RWPE1 (cell line): Measurements from ENCODE around the gene NOS3.

ENCODE experiments used
- CTCF ChIA-PET: fragments of 350-600 bp; sonication (Branson Sonifier 250); formaldehyde crosslinking; extraction: SDS; loops from one replicate; lab custom pipeline; 2021; lab: Yijun Ruan, JAX
- POLR2A ChIA-PET: fragments of 400-600 bp; formaldehyde crosslinking; extraction: SDS; loops from one replicate; lab custom pipeline; 2020; ENCODE audit warnings: antibody characterized with exemption; ENCODE audit not compliant: low non-redundant PET; lab: Yijun Ruan, JAX
- DNase-seq: peaks from one replicate; pipeline ENCODE4 v3.0.0; 2012; ENCODE audit warnings: low spot score
- H3K27ac ChIP-seq: fragments of 450-650 bp; 2 replicates; pipeline ENCODE4 v1.5.1; 2017
- CTCF ChIP-seq: fragments of 450-650 bp; conservative IDR thresholded peaks from 2 replicates; pipeline ENCODE4 v1.5.1; 2017; ENCODE audit warnings: low read depth, mild to moderate bottlenecking

NOS3 gene

DNA sequence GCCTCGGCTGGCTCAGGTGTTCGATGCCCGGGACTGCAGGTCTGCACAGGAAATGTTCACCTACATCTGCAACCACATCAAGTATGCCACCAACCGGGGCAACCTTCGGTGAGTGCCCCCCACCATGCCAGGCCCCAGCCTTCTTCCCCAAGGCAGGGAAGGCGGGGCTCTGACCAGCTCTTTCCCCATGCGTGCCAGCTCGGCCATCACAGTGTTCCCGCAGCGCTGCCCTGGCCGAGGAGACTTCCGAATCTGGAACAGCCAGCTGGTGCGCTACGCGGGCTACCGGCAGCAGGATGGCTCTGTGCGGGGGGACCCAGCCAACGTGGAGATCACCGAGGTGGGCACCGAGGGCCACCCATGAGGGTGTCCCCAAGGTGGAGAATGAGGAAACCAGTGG, 7.5 kb downstream of the NOS3 start:
- TF ChIP-seq CTCF = no peak
- DNase-seq = no peak
- no peak overlapping the region for H3K27ac ChIP-seq
- ChIA-PET CTCF (no interaction called here), POLR2A (no interaction called here)

DNA sequence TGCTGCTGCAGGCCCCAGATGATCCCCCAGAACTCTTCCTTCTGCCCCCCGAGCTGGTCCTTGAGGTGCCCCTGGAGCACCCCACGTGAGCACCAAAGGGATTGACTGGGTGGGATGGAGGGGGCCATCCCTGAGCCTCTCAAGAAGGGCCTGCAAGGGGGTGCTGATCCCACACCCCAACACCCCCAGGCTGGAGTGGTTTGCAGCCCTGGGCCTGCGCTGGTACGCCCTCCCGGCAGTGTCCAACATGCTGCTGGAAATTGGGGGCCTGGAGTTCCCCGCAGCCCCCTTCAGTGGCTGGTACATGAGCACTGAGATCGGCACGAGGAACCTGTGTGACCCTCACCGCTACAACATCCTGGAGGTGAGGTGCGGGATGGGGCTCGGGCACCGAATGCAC, 8.2 kb downstream of the NOS3 start:
- POLR2A ChIA-PET = no interaction called here

DNA sequence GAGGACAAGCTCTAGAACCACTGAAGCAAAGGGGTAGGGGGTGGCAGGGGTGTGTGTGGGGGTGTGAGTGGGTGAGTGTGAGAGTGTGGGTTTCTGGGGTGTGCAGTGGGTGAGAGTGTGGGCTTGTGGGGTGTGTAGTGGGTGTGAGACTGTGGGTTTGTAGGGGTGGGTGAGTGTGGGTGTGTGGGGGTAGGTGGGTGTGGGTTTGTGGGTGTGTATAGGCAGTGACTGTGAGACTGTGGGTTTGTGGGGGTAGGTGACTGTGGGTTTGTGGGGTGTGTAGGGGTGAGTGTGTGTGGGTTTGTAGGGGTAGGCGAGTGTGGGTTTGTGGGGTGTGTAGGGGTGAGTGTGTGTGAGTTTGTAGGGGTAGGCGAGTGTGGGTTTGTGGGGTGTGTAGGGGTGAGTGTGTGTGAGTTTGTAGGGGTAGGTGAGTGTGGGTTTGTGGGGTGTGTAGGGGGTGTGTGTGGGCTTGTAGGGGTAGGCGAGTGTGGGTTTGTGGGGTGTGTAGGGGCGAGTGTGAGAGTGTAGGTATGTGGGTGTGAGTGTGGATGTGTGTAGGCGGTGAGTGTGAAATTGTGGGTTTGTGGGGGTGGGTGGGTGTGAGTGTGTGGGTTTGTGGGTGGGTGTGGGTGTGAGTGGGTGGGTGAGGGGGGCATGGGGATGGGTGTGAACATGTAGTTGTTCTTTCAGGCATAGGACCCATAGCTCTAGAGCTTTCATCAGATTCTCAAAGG, 8.8 kb downstream of the NOS3 start:
- no peak overlapping the region for H3K27ac ChIP-seq
- CTCF ChIA-PET = interaction anchor here (0.6 kb wide), 1 partner anchor 82 kb away, joined by 3 read pairs; no protein-coding TSS in a partner anchor
- TF ChIP-seq CTCF = no peak
- DNase-seq = no peak
- POLR2A ChIA-PET = no interaction called here

More for the DNA sequence above, 8.2 kb downstream of the NOS3 start:
- H3K27ac ChIP-seq = no peak overlapping the region
- no peak for TF ChIP-seq CTCF
- no peak for DNase-seq
- CTCF ChIA-PET = interaction anchor here (0.6 kb wide), 1 partner anchor 81 kb away, joined by 3 read pairs; no protein-coding TSS in a partner anchor

DNA sequence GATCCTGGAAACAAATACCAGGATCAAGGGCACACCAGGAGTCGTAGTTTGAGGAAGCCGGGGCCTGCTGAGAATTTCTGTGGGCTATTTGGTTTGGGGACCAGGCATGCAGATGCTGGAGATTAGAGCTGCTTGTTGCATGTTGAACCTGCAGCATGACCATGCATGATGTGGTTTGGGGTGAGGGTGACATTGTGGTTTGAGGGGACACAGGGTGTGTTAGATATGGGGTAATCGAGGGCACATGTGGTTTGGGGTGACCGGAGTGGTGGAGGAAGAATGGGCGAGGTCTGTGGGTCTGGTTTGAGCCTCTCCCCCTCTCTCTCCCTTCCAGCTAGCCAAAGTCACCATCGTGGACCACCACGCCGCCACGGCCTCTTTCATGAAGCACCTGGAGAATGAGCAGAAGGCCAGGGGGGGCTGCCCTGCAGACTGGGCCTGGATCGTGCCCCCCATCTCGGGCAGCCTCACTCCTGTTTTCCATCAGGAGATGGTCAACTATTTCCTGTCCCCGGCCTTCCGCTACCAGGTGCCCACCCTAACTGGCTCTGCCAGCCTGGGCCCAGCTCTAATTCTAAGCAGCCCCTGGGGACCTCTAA, 10.2 kb downstream of the NOS3 start:
- POLR2A ChIA-PET = no interaction called here
- CTCF ChIA-PET = no interaction called here
- no peak for DNase-seq
- TF ChIP-seq CTCF = no peak
- H3K27ac ChIP-seq = no peak overlapping the region

DNA sequence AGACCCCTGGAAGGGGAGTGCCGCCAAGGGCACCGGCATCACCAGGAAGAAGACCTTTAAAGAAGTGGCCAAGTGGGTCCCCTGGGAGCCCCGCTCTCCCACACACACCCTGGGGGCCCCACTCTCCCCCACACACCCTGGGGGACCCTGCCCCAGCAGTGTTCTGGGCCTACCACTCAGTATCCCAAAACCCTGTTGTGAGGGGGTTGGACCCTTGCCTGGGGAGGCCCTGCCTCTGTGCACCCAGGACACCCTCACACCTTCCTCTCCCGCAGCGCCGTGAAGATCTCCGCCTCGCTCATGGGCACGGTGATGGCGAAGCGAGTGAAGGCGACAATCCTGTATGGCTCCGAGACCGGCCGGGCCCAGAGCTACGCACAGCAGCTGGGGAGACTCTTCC, 10.7 kb downstream of the NOS3 start:
- POLR2A ChIA-PET = no interaction called here
- CTCF ChIA-PET = no interaction called here
- no peak for DNase-seq
- no peak for TF ChIP-seq CTCF
- H3K27ac ChIP-seq = no peak overlapping the region

DNA sequence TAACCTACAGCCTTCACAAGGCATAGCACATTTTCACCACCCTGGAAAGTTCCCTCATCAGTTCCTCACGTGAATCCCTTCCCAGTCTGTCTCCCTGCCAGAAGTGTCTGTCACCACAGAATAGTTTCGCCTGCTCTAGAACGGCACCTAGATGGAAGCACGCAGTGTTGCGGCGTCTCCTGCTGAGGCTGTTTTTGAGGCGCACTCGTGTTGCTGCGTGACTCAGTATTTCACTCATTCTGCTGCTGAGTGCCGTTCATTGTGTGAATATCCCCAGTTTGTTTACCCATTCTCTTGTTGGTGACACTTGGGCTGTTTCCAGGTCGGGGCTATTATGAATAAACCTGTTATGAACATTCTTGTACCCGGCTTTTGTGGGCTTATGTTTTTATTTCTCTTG, 12.8 kb downstream of the NOS3 start:
- ChIA-PET POLR2A (no interaction called here), CTCF (no interaction called here)
- no peak for TF ChIP-seq CTCF
- H3K27ac ChIP-seq = no peak overlapping the region
- DNase-seq = no peak
